Liver (tissue), 9 donors: ENCODE measurements around the gene SEPTIN7. TPM values are rescaled to one million over a fixed set of nuclear protein-coding genes. Genes with fewer than 3 reads are reported as not detected.

Experiments used
- DNase-seq: peaks from one replicate; pipeline ENCODE4 v3.0.0-alpha.2; 2017; ENCODE audit warnings: low spot score
- H3K27ac ChIP-seq, 2 donors: one replicate each; pipeline ENCODE4 v1.7.0; 2013; ENCODE audit warnings: inconsistent platforms in 2 of 2, low read length in 2 of 2, control low read depth in 1 of 2, low read depth in 1 of 2, mild to moderate bottlenecking in 1 of 2
- H3K27me3 ChIP-seq, 4 donors: one replicate each; pipeline versions ENCODE4 v1.6.1 to v1.7.0; 2013; ENCODE audit warnings: low read length in 3 of 4, inconsistent platforms in 1 of 4, mild to moderate bottlenecking in 1 of 4, moderate library complexity in 1 of 4; ENCODE audit not compliant: control insufficient read depth in 4 of 4, insufficient read depth in 4 of 4
- H3K36me3 ChIP-seq, 4 donors: one replicate each; pipeline versions ENCODE4 v1.6.1 to v1.7.0; 2013; ENCODE audit warnings: low read length in 3 of 4, mild to moderate bottlenecking in 3 of 4, low read depth in 1 of 4, moderate library complexity in 1 of 4; ENCODE audit not compliant: control insufficient read depth in 4 of 4, insufficient read depth in 3 of 4
- H3K4me1 ChIP-seq, 4 donors: one replicate each; pipeline versions ENCODE4 v1.6.1 to v1.7.0; 2013; ENCODE audit warnings: low read length in 3 of 4, mild to moderate bottlenecking in 3 of 4, moderate library complexity in 1 of 4; ENCODE audit not compliant: control insufficient read depth in 4 of 4, insufficient read depth in 4 of 4
- H3K4me3 ChIP-seq, 3 donors: one replicate each; pipeline versions ENCODE4 v1.6.1 to v1.7.0; 2013; ENCODE audit warnings: low read length in 3 of 3, control low read depth in 1 of 3, low read depth in 1 of 3, mild to moderate bottlenecking in 1 of 3
- H3K9ac ChIP-seq, 2 donors: one replicate each; pipeline ENCODE4 v1.7.0; 2013; ENCODE audit warnings: low read length in 2 of 2, mild to moderate bottlenecking in 2 of 2, moderate library complexity in 2 of 2, control low read depth in 1 of 2, low read depth in 1 of 2
- H3K9me3 ChIP-seq, 4 donors: one replicate each; pipeline versions ENCODE4 v1.6.1 to v1.7.0; 2013; ENCODE audit warnings: low read length in 3 of 4; ENCODE audit not compliant: control insufficient read depth in 4 of 4
- ATF3 ChIP-seq: IDR thresholded peaks from 2 replicates; pipeline ENCODE4 v1.6.1; 2016; ENCODE audit warnings: antibody characterized with exemption
- CTCF ChIP-seq: fragments of 150-350 bp; IDR thresholded peaks from 2 replicates; pipeline ENCODE4 v1.5.1; 2017; ENCODE audit warnings: improper control_type of control experiment, low read depth, low read length; ENCODE audit not compliant: missing input control
- EGR1 ChIP-seq, 2 donors: IDR thresholded peaks; 2 replicates each; pipeline ENCODE4 v1.6.1; 2016 to 2018; ENCODE audit warnings: antibody characterized with exemption in 2 of 2, low read depth in 2 of 2
- FOXA1 ChIP-seq: IDR thresholded peaks from 2 replicates; pipeline ENCODE4 v1.6.1; 2016; ENCODE audit warnings: antibody characterized with exemption
- FOXA2 ChIP-seq: IDR thresholded peaks from 2 replicates; pipeline ENCODE4 v1.6.1; 2016; ENCODE audit warnings: antibody characterized with exemption
- GABPA ChIP-seq, 2 donors: IDR thresholded peaks in 1 of 2; conservative IDR thresholded peaks in 1 of 2; 2 replicates each; pipeline ENCODE4 v1.6.1; 2016; ENCODE audit warnings: antibody characterized with exemption in 2 of 2, mild to moderate bottlenecking in 1 of 2, moderate library complexity in 1 of 2
- HNF4A ChIP-seq, 2 donors: conservative IDR thresholded peaks; 2 replicates each; pipeline ENCODE4 v1.6.1; 2016; ENCODE audit warnings: antibody characterized with exemption in 2 of 2, mild to moderate bottlenecking in 2 of 2
- HNF4G ChIP-seq: IDR thresholded peaks from 2 replicates; pipeline ENCODE4 v1.6.1; 2016; ENCODE audit warnings: antibody characterized with exemption
- JUND ChIP-seq, 2 donors: IDR thresholded peaks; 2 replicates each; pipeline ENCODE4 v1.6.1; 2016; ENCODE audit warnings: antibody characterized with exemption in 2 of 2
- MAX ChIP-seq: IDR thresholded peaks from 2 replicates; pipeline ENCODE4 v1.6.1; 2016; ENCODE audit warnings: antibody characterized with exemption
- NR2F2 ChIP-seq: IDR thresholded peaks from 2 replicates; pipeline ENCODE4 v1.6.1; 2016; ENCODE audit warnings: antibody characterized with exemption
- RAD21 ChIP-seq, 2 donors: IDR thresholded peaks; 2 replicates each; pipeline ENCODE4 v1.6.1; 2016; ENCODE audit warnings: antibody characterized with exemption in 2 of 2, mild to moderate bottlenecking in 2 of 2
- REST ChIP-seq: IDR thresholded peaks from 2 replicates; pipeline ENCODE4 v1.6.1; 2016; ENCODE audit warnings: antibody characterized with exemption, mild to moderate bottlenecking
- SP1 ChIP-seq: IDR thresholded peaks from 2 replicates; pipeline ENCODE4 v1.6.1; 2018; ENCODE audit warnings: antibody characterized with exemption, mild to moderate bottlenecking
- TAF1 ChIP-seq: conservative IDR thresholded peaks from 2 replicates; pipeline ENCODE4 v1.6.1; 2016; ENCODE audit warnings: antibody characterized with exemption, mild to moderate bottlenecking
- YY1 ChIP-seq: IDR thresholded peaks from 2 replicates; pipeline ENCODE4 v1.6.1; 2016; ENCODE audit warnings: antibody characterized with exemption, mild to moderate bottlenecking
- ZBTB33 ChIP-seq: IDR thresholded peaks from 2 replicates; pipeline ENCODE4 v1.6.1; 2016; ENCODE audit warnings: antibody characterized with exemption
- WGBS: extraction: QIAGEN DNeasy Blood & Tissue Kit; methylation state at CpG from one replicate; pipeline ENCODE4 v1.1.7; 2013; 5-methylcytosine and 5-hydroxymethylcytosine counted together
- polyA plus RNA-seq, 2 donors: library from polyadenylated mRNA; stranded (reverse) in 1 of 2; unstranded in 1 of 2; fragments of 200-250 nt in 1 of 2; fragments of >200 nt in 1 of 2; fragmentation: Nextera tagmentation in 1 of 2; extraction: Ambion mirVana in 1 of 2; gene quantifications; one replicate each; pipeline versions ENCODE4 v1.2.1 to v1.2.3, GENCODE V29; 2013 to 2015
- total RNA-seq, 2 donors: library from RNA; depleted of rRNA; stranded (reverse); fragments of >200 nt; gene quantifications; one replicate each; pipeline ENCODE4 v1.2.3, GENCODE V29; 2014
- donor health status: healthy.
- donor health status: healthy.
- donor health status: healthy.
- donor health status: healthy.
- donor health status: healthy.

Gene SEPTIN7
- total and polyA plus RNA-seq, 4 donors, result 48.3 to 86.1 (median 55.8) TPM

- Histone ChIP-seq H3K4me3 (no peak overlapping the region), H3K27me3 (no peaks in the 10 kb centered on the region), H3K27ac (no peak overlapping the region), H3K36me3 (peaks cover 0 to 7% (median 3%) of the 10 kb centered on the region in 4 donors), H3K4me1 (peaks cover 0 to 1% (median 0%) of the 10 kb centered on the region in 4 donors), H3K9ac (no peak overlapping the region), H3K9me3 (no peaks in the 10 kb centered on the region)
- TF ChIP-seq CTCF (no peak), EGR1 (IDR thresholded peaks at IDR 0.05; ENCODE audit: low read depth in 2 of 2) (no peak), RAD21 (IDR thresholded peaks at IDR 0.05) (no peak), REST (no peak), HNF4A (conservative IDR thresholded peaks at IDR 0.05) (no peak), FOXA1 (no peak), NR2F2 (no peak), ZBTB33 (no peak)
- DNase-seq, result no peak
- WGBS, result 88% methylated on average over 7 of the region's 7 CpGs
Measured at GRCh38 chr7:35849158-35849831, 48.4 kb downstream of the SEPTIN7 start.

GRCh38 chr7:35849954-35850353 is 49.1 kb downstream of the SEPTIN7 start:
- Histone ChIP-seq H3K27me3 (no peaks in the 10 kb centered on the region), H3K27ac (no peak overlapping the region), H3K36me3 (peaks cover 0 to 7% (median 3%) of the 10 kb centered on the region in 4 donors), H3K9me3 (no peaks in the 10 kb centered on the region), H3K9ac (no peak overlapping the region), H3K4me3 (no peak overlapping the region), H3K4me1 (peaks cover 0 to 1% (median 0%) of the 10 kb centered on the region in 4 donors)
- no peak for DNase-seq
- no peak for TF ChIP-seq ATF3
- no peak for TF ChIP-seq FOXA2
- no peak for TF ChIP-seq YY1
- no peak for TF ChIP-seq HNF4G
- no peak for TF ChIP-seq FOXA1
- TF ChIP-seq CTCF, result no peak
- TF ChIP-seq JUND (IDR thresholded peaks at IDR 0.05), result no peak
- TF ChIP-seq NR2F2, result no peak
- TF ChIP-seq HNF4A (conservative IDR thresholded peaks at IDR 0.05), result no peak
- no peak for TF ChIP-seq SP1
- no peak for TF ChIP-seq GABPA (IDR thresholded peaks at IDR 0.05 in 1 of 2, conservative IDR thresholded peaks at IDR 0.05 in 1 of 2)
- TF ChIP-seq MAX, result no peak
- TF ChIP-seq TAF1, result no peak
- TF ChIP-seq REST, result no peak
